HL-60 (cell line): ENCODE data around the gene BDH1.

Experiments used
- CTCF ChIP-seq: IDR thresholded peaks from one replicate; pipeline ENCODE4 v1.5.1; 2011; ENCODE audit warnings: low read length, control low read depth, inconsistent platforms; ENCODE audit not compliant: insufficient read depth
- GABPA ChIP-seq: IDR thresholded peaks from 2 replicates; pipeline ENCODE4 v1.6.1; 2012; ENCODE audit warnings: low read depth
- POLR2AphosphoS5 ChIP-seq: IDR thresholded peaks from 2 replicates; pipeline ENCODE4 v1.6.1; 2012; ENCODE audit warnings: low read depth
- REST ChIP-seq: IDR thresholded peaks from 2 replicates; pipeline ENCODE4 v1.6.1; 2012; ENCODE audit warnings: low read depth; ENCODE audit not compliant: insufficient replicate concordance
- SPI1 ChIP-seq: IDR thresholded peaks from 2 replicates; pipeline ENCODE4 v1.6.1; 2012; ENCODE audit warnings: low read depth, mild to moderate bottlenecking, borderline replicate concordance

- TF ChIP-seq CTCF, result no peak
- TF ChIP-seq POLR2AphosphoS5, result no peak
- no peak for TF ChIP-seq GABPA
- TF ChIP-seq SPI1, result no peak
- TF ChIP-seq REST, result no peak
These were observed 75.4 kb downstream of the BDH1 start for GRCh38 chr3:197480320-197480719.
